Stomach (tissue), 9 donors: ENCODE measurements around the gene CARMIL1. TPM values are rescaled to one million over a fixed set of nuclear protein-coding genes. Genes with fewer than 3 reads are reported as not detected.
"Not testable (repeated sequence)": the region's sequence is repeated elsewhere in the genome, so short reads cannot be mapped to it uniquely, and the experiment has no call there.

Experiments
- DNase-seq, 2 donors: peaks; one replicate each; pipeline versions ENCODE4 v3.0.0 to v3.0.0-alpha.2; 2013 to 2019
- H3K27ac ChIP-seq, 5 donors: fragments of 200-600 bp in 4 of 5; sonication (generic) in 4 of 5; one replicate each; pipeline ENCODE4 v1.5.1; 2013 to 2019; ENCODE audit warnings: mild to moderate bottlenecking in 1 of 5, moderate library complexity in 1 of 5
- H3K27me3 ChIP-seq, 3 donors: fragments of 200-600 bp; sonication (generic); one replicate each; pipeline ENCODE4 v1.5.1; 2017 to 2019; ENCODE audit warnings: mixed run types in 1 of 3
- H3K36me3 ChIP-seq, 4 donors: fragments of 200-600 bp; sonication (generic); 1 replicate in 3 of 4; 2 replicates in 1 of 4; pipeline ENCODE4 v1.5.1; 2016 to 2019
- H3K4me1 ChIP-seq, 4 donors: fragments of 200-600 bp; sonication (generic); one replicate each; pipeline ENCODE4 v1.5.1; 2016 to 2019
- H3K4me3 ChIP-seq, 4 donors: fragments of 200-600 bp; sonication (generic) in 3 of 4; one replicate each; pipeline ENCODE4 v1.5.1; 2016 to 2019; ENCODE audit warnings: mild to moderate bottlenecking in 1 of 4
- H3K9me3 ChIP-seq, 4 donors: fragments of 200-600 bp; sonication (generic); one replicate each; pipeline ENCODE4 v1.5.1; 2016 to 2019
- EP300 ChIP-seq: sonication (generic); formaldehyde crosslinking; IDR thresholded peaks from one replicate; pipeline ENCODE4 v1.6.1; 2017; ENCODE audit warnings: antibody characterized with exemption
- POLR2A ChIP-seq, 4 donors: fragments of 450-650 bp; IDR thresholded peaks; one replicate each; pipeline ENCODE4 v1.6.1; 2016; ENCODE audit warnings: antibody characterized with exemption in 4 of 4, control low read depth in 2 of 4, mild to moderate bottlenecking in 1 of 4, moderate library complexity in 1 of 4
- POLR2AphosphoS5 ChIP-seq, 3 donors: sonication (generic); formaldehyde crosslinking; IDR thresholded peaks; one replicate each; pipeline ENCODE4 v1.6.1; 2016; ENCODE audit warnings: antibody characterized with exemption in 3 of 3
- WGBS, 5 donors: extraction: QIAGEN DNeasy Blood & Tissue Kit in 3 of 5; methylation state at CpG; one replicate each; pipeline versions ENCODE4 v1.1.5 to v1.1.7; 2013 to 2018; 5-methylcytosine and 5-hydroxymethylcytosine counted together
- intact Hi-C: fragments of 100-400 bp; cut with DNase I; formaldehyde crosslinking; loops from one replicate; pipeline ENCODE4 v1.15.1; 2023; ENCODE audit warnings: low total_unique reads
- polyA plus RNA-seq, 3 donors: library from polyadenylated mRNA; stranded (reverse); fragments of 200-250 nt; gene quantifications; one replicate each; pipeline ENCODE4 v1.2.3, GENCODE V29; 2013
- total RNA-seq, 5 donors: library from RNA; depleted of rRNA; stranded (reverse); fragments of >200 nt; gene quantifications; one replicate each; pipeline versions ENCODE4 v1.1.0 to v1.2.3, GENCODE V29; 2014 to 2016
- TF ChIP-seq, protein P1 (sequence below), 7 experiments: fragments of 450-650 bp in 4 of 7; fragments of 200-600 bp in 3 of 7; sonication (generic) in 3 of 7; IDR thresholded peaks; one replicate each; pipeline ENCODE4 v1.5.1; 2016 to 2019; ENCODE audit warnings: antibody characterized with exemption in 7 of 7, control low read depth in 2 of 7, mild to moderate bottlenecking in 1 of 7
- donor health status: healthy with polysubstance abuse.
- donor health status: Bipolar disorder and iron deficiency.
- donor health status: healthy.

Gene CARMIL1
- total and polyA plus RNA-seq, 8 donors: 10.5 to 42.7 (median 14.9) TPM

DNA sequence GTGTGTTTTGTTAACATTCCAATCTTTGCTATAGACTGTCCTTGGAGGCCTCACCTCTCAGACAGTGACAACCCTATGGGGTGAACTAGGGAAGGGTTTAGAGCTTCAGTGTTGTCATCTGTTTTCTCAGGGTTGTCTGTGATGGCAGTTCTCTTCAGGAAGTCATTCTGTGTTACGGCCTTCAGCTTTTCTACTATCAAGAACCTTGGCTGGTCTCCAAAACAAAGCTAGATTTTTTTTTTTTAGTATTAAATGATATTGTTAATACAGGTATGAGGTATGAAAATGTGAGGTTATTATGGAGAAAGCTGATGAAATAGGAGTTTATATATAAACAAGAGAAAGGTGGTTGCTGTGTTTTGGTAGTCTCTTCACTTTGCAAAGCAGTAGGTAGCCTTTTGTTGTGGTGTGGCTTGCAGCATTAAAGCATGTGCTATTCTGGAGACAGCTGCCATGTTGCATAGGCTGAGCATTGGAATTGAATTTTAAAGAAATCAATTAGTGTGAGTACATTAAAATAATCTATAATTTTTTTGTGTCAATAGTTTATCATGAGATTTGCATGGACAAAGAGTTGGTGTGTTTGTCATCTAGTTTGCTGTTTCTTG, 162.6 kb downstream of the CARMIL1 start:
- Histone ChIP-seq H3K27ac (no peak overlapping the region), H3K9me3 (peaks cover 0 to 9% (median 4%) of the 10 kb centered on the region in 4 donors), H3K4me3 (no peak overlapping the region), H3K27me3 (no peaks in the 10 kb centered on the region), H3K36me3 (peaks cover 0 to 8% (median 0%) of the 10 kb centered on the region in 4 donors), H3K4me1 (no peaks in the 10 kb centered on the region)
- peak in 1 of 2 donors; percentile 16 for DNase-seq
- intact Hi-C loops: no loop called here
- WGBS, 5 donors: 17 to 47% (median 28%) methylated on average over 1 of the region's 1 CpG
- TF ChIP-seq POLR2AphosphoS5 (IDR thresholded peaks at IDR 0.05) (no peak), EP300 (no peak)

DNA sequence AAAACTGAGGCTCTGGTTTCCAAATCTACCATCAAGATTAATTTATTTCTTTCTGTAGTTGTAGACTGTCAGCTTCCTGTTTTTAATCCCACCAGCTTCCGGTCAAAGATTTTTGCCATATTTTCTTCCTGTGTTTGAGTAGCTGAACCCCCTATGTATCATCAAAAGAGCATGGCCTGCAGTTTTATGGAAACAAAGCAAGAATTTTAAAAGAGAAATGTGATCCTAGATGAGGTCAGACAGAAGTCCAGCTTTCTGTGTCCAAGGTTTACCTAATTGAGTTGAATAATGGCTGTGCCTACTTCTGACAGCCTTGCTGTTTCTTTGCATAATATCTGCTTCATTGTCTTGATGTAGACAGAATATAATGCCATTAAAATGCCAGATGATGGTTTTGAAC, 163.7 kb downstream of the CARMIL1 start:
- peaks cover 0 to 11% (median 3%) of the 10 kb centered on the region in 4 donors for H3K4me1 ChIP-seq
- no peak for DNase-seq
- H3K27ac ChIP-seq: no peak overlapping the region
- intact Hi-C loops: no loop called here
- peaks cover 0 to 5% (median 0%) of the 10 kb centered on the region in 4 donors for H3K36me3 ChIP-seq
- TF ChIP-seq, protein P1, sequence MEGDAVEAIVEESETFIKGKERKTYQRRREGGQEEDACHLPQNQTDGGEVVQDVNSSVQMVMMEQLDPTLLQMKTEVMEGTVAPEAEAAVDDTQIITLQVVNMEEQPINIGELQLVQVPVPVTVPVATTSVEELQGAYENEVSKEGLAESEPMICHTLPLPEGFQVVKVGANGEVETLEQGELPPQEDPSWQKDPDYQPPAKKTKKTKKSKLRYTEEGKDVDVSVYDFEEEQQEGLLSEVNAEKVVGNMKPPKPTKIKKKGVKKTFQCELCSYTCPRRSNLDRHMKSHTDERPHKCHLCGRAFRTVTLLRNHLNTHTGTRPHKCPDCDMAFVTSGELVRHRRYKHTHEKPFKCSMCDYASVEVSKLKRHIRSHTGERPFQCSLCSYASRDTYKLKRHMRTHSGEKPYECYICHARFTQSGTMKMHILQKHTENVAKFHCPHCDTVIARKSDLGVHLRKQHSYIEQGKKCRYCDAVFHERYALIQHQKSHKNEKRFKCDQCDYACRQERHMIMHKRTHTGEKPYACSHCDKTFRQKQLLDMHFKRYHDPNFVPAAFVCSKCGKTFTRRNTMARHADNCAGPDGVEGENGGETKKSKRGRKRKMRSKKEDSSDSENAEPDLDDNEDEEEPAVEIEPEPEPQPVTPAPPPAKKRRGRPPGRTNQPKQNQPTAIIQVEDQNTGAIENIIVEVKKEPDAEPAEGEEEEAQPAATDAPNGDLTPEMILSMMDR (IDR thresholded peaks at IDR 0.05): no peak
- TF ChIP-seq EP300 (no peak), POLR2A (IDR thresholded peaks at IDR 0.05) (no peak), POLR2AphosphoS5 (IDR thresholded peaks at IDR 0.05) (no peak)
- WGBS, 5 donors: 65 to 80% (median 67%) methylated on average over 1 of the region's 1 CpG
- no peaks in the 10 kb centered on the region for H3K27me3 ChIP-seq
- H3K4me3 ChIP-seq: no peak overlapping the region
- H3K9me3 ChIP-seq: peaks cover 0 to 9% (median 4%) of the 10 kb centered on the region in 4 donors

DNA sequence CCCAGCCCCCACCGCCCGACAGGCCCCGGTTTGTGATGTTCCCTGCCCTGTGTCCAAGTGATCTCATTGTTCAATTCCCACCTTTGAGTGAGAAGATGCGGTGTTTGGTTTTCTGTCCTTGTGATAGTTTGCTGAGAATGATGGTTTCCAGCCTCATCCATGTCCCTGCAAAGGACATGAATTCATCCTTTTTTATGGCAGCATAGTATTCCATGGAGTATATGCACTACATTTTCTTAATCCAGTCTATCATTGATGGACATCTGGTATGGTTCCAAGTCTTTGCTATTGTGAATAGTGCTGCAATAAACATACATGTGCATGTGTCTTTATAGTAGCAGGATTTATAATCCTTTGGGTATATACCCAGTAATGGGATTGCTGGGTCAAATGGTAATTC, 165.3 kb downstream of the CARMIL1 start:
- DNase-seq, intact Hi-C loops, H3K27ac ChIP-seq, H3K27me3 ChIP-seq, H3K36me3 ChIP-seq, H3K4me3 ChIP-seq, H3K9me3 ChIP-seq: not testable (repeated sequence)
- 84 to 92% (median 89%) methylated on average over 4 of the region's 4 CpGs for WGBS, 5 donors
- H3K4me1 ChIP-seq: peaks cover 0 to 13% (median 6%) of the 10 kb centered on the region in 4 donors

DNA sequence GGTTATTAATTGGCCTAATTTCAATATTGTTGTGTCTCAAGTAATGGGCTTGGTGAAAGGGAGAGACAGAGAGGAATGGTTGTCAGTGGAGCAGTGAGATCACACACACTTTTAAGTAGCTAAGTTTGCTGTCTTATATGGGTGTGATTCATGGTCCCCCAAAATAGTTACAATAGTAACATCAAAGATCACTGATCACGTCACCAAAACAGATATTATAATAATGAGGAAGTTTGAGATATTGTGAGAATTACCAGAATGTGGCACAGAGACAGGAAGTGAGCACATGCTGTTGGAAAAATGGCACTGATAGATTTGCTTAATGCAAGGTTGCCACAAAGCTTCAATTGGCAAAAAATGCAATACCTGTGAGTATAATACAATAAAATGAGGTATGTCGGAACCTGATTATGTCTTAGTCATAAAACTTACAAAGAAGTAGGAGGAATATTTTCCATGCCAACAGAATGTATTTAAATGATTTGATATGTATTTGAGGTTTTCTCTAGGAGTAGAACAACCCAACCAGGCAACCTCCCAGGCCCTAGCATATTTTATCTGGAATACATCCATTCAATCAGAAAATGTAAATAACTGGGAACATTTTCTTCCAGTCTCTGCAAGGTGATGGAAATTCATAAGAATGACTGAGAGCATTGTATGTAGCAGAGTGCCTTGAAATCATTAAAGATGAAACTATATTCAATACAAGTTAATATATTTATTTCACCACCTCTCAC, 167.8 kb downstream of the CARMIL1 start:
- Histone ChIP-seq H3K4me3 (no peak overlapping the region), H3K36me3 (peaks cover 0 to 9% (median 4%) of the 10 kb centered on the region in 4 donors), H3K27ac (peak overlapping the region in 2 of 5 donors; percentile 1 to 10), H3K27me3 (no peaks in the 10 kb centered on the region), H3K9me3 (peaks cover 0 to 9% (median 4%) of the 10 kb centered on the region in 4 donors), H3K4me1 (peaks cover 0 to 13% (median 6%) of the 10 kb centered on the region in 4 donors)
- DNase-seq: no peak
- TF ChIP-seq POLR2A (IDR thresholded peaks at IDR 0.05): no peak
- TF ChIP-seq EP300: no peak
- no peak for TF ChIP-seq POLR2AphosphoS5 (IDR thresholded peaks at IDR 0.05)
- TF ChIP-seq, protein P1 (IDR thresholded peaks at IDR 0.05): no peak
- WGBS, 5 donors: 34 to 75% (median 62%) methylated on average over 2 of the region's 2 CpGs
- intact Hi-C loops: no loop called here

DNA sequence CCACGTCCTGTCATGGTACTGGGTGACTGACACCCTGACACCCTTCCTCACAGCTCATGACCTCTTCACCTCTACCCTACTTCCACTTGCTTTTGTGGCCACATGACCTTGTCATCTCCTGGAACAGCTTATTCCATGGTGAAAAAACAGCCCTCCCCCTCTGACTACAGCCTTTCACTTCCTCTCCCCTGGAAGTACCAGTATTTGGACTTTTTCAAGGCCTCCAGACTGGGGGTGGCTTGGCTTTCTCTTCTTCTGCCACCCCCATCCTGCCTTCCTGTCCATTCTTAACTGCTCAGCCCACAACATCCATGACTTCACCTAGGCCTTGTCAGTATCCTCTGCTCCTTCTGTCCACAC, 168.4 kb downstream of the CARMIL1 start:
- peaks cover 0 to 9% (median 4%) of the 10 kb centered on the region in 4 donors for H3K36me3 ChIP-seq
- intact Hi-C loops: no loop called here
- H3K4me3 ChIP-seq: no peak overlapping the region
- TF ChIP-seq POLR2A (IDR thresholded peaks at IDR 0.05) (no peak), EP300 (no peak), POLR2AphosphoS5 (IDR thresholded peaks at IDR 0.05) (no peak)
- TF ChIP-seq, protein P1 (IDR thresholded peaks at IDR 0.05): no peak
- 17 to 75% (median 22%) methylated on average over 1 of the region's 1 CpG for WGBS, 5 donors
- H3K4me1 ChIP-seq: peaks cover 0 to 13% (median 6%) of the 10 kb centered on the region in 4 donors
- H3K27me3 ChIP-seq: no peaks in the 10 kb centered on the region
- peaks cover 0 to 9% (median 4%) of the 10 kb centered on the region in 4 donors for H3K9me3 ChIP-seq
- H3K27ac ChIP-seq: peak overlapping the region in 3 of 5 donors; percentile 1 to 12 (median 10)
- peak in 1 of 2 donors; percentile 17 for DNase-seq
